VCaP (cell line): ENCODE data around the gene VCL.

Experiments used
- H3K27ac ChIP-seq: fragments of 450-650 bp; 2 replicates; pipeline ENCODE4 v1.5.1; 2017
- CTCF ChIP-seq: fragments of 450-650 bp; conservative IDR thresholded peaks from 2 replicates; pipeline ENCODE4 v1.5.1; 2017; ENCODE audit warnings: mild to moderate bottlenecking, moderate library complexity

VCL gene

GRCh38 chr10:74118804-74119203, 120.9 kb downstream of the VCL start:
- TF ChIP-seq CTCF, result no peak
- no peak overlapping the region for H3K27ac ChIP-seq

GRCh38 chr10:74120911-74121310, 123.0 kb downstream of the VCL start:
- H3K27ac ChIP-seq, result peak overlapping the region; percentile 28; the same call in 1 of the 2 replicates
- TF ChIP-seq CTCF, result no peak

- peak overlapping the region; percentile 28; the same call in 1 of the 2 replicates for H3K27ac ChIP-seq
- TF ChIP-seq CTCF, result no peak
These were observed 123.5 kb downstream of the VCL start for GRCh38 chr10:74121368-74121767.

GRCh38 chr10:74122060-74122459, 124.1 kb downstream of the VCL start:
- peak overlapping the region; percentile 28; the same call in 1 of the 2 replicates for H3K27ac ChIP-seq
- no peak for TF ChIP-seq CTCF

- H3K27ac ChIP-seq, result no peak overlapping the region; the same call in 1 of the 2 replicates
- TF ChIP-seq CTCF, result no peak
These were observed 125.2 kb downstream of the VCL start for GRCh38 chr10:74123081-74123480.

GRCh38 chr10:74133923-74134820, 136.3 kb downstream of the VCL start:
- no peak overlapping the region for H3K27ac ChIP-seq
- no peak for TF ChIP-seq CTCF

GRCh38 chr10:74135452-74135851, 137.5 kb downstream of the VCL start:
- TF ChIP-seq CTCF, result no peak
- no peak overlapping the region for H3K27ac ChIP-seq
